GM21390 (cell line): ENCODE measurements around the gene UBXN11.

ENCODE experiments used
- ATAC-seq: cut with Tn5 transposase; IDR thresholded peaks from one replicate; pipeline ENCODE4 v1.9.1; 2021; ENCODE audit not compliant: unreplicated experiment

UBXN11 gene

DNA sequence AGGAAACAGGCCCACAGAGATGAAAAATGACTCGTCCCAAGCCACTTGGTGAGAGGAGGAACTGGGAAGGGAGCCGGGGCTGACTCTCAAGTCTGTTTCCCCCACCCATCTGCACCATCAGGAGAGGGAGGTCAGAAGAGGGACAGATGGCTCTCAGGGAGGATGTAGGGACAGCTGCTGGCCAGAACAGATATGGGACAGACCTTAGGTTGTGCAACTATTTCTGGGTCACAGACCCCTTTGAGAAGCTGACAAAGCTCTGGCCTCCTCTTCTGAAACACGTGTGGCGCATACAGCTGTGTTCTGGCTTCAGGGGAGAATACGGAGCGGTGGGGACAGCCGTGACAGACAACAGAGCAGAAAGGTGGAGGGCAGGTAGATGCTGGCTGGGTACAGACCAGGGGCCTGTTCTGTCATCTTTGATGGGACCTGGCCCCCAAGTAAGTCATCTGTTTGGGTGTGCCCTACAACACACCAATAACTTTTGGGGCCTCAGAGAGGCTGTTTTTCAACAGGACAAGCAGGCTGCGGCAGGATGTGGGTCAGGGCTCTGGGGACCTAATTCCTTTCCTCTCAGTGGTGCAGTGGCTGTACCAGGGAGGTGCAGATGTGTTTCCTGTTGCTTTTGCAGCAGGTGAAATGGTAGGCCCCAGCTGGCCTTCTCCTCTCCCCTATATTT lies 19.3 kb downstream of the UBXN11 start:
- peak; percentile 41 for ATAC-seq

GRCh38 chr1:26286064-26286416 lies 20.4 kb downstream of the UBXN11 start:
- no peak for ATAC-seq

DNA sequence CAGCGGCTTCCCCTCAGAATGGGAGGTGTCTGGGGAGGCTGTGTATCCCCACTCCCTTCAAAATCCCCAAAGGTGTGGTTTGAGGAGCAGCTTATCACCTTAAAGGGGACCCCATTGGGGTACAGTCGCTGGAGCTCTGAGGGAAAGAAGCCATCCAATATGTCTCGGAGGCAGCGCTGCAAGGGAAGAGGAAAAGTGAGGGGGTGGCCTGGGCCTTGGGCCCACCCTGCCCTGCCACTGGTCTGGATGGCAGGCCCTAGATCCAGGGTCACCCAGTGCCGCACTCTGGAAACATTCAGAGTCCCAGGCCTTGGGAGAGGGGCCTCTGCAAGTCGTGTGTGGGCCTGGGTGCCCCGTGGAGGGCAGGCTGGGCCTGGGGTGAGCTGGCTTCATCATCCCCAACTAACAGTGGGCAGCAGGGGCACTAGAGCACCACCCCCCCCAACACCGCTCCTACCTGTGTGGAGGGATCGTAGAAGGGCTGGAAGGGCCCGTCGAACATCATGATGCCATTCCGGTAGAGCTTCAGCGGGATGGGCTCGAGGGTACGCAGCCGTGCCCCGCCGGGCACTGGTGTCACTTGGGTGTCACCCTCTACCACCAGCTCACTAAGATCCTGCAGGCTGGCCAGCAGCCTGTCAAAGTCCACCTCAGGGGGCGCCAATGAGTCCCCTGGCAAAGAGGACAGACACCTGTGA lies 20.9 kb downstream of the UBXN11 start:
- ATAC-seq: no peak

DNA sequence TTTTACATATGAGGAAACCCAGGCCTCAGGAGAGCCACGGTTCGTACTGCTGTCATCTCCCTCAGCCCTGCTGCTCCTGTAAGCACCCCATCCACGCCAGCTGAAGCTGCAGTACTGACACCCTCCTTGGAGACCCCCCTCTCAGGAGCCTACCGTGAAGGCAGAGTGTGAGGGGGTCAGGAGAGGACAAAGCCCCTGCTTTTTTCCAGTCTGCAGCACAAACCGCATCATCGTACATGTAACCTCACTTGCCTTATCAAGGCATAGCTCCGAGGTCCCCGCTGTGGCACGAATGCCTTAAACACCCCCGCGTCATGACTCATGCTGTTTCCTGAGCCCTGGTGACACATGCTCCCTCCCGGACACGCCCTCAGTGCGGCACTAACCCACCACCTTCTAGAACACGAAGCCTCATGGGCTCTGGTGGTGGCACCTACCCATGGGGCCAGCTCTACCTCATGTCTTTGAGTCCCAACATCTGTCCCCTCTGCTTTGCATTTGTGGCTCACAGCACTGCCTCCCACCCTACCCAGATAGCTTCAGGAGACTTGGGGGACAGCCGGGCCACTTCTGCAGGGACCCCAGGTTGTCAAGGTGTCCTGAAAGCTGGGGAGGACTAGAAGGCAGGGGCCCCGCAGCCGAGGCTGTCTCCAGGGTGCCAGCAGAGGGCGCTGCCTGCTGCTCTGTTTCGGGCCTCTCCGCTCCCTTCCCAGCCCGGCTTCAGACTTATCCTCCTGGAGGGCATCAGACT lies 21.7 kb downstream of the UBXN11 start:
- ATAC-seq: no peak

- ATAC-seq: no peak
Measured at GRCh38 chr1:26283871-26284596, 22.4 kb downstream of the UBXN11 start.

- ATAC-seq: no peak
Measured at GRCh38 chr1:26283279-26283853, 23.1 kb downstream of the UBXN11 start.

GRCh38 chr1:26282401-26282918 lies 24.0 kb downstream of the UBXN11 start:
- ATAC-seq: no peak

DNA sequence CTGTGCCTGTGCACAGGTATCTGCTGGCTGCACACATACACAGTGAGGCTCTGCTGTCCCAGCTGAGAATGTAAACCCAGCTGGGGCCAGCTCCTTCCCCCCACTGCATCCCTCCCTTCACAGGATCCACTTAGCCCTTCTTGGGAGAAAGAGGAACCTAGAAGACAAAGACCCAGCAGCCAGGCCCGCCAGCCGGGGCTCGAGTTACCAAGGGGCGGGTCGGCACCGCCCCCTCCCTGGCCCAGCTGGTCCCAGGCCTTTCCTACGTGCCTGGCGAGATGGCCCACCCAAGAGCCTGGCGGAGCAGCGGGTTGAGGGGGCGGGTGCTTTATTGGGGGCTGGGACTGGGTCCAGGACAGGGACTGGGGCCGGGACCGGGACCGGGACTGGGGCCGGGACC lies 24.5 kb downstream of the UBXN11 start:
- ATAC-seq: no peak

DNA sequence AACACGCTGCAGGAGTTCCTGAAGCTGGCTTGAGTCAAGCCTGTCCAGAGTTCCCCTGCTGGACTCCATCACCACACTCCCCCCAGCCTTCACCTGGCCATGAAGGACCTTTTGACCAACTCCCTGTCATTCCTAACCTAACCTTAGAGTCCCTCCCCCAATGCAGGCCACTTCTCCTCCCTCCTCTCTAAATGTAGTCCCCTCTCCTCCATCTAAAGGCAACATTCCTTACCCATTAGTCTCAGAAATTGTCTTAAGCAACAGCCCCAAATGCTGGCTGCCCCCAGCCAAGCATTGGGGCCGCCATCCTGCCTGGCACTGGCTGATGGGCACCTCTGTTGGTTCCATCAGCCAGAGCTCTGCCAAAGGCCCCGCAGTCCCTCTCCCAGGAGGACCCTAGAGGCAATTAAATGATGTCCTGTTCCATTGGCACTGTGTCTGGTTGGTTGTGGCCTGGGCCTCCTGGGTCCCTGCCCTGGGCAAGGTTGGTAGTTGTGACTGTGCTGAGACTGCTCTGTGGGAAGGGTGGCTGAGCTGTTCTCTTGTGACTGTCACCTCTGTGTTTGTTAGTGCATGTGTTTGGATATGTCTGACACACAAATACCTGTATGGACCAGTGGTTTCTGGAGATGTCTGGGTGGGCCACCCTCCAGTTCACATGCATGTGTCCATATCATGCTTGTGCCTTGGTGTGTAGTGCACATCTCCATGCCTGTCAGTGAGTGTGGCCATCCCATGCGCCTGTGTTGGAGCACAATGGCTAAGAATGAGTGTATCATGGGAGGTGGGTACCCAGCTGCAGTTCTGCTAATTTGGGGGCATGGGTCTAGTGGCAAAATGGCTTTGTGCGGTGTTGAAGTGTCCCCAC lies 25.1 kb downstream of the UBXN11 start:
- no peak for ATAC-seq

DNA sequence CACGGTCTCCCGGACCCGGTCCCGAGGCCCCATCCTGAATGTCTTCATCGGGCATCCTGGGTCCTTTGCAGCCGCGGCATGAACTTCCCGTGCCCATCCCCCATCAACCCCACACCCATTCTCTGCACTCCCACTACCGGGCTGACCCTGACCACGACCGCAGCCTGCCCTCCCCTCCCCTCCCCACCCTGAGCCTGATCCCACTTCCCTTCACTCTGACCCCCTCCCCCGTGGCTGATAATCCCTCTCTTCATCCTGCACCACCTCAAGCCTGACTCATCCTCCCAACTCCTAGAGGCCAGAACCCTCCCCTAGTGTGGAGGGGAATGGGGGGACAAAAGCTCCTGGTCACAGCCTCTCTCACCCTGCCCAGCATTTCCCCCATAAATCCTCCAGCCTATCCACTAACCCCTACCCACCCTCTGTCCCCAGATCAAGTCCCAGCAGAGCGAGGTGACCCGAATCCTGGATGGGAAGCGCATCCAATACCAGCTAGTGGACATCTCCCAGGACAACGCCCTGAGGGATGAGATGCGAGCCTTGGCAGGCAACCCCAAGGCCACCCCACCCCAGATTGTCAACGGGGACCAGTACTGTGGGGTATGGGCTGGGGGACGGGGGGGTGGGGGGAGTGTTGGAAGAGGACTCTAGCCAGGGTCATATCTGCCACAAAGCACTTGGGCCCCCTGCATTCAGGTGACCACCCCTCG lies 25.9 kb downstream of the UBXN11 start:
- no peak for ATAC-seq

DNA sequence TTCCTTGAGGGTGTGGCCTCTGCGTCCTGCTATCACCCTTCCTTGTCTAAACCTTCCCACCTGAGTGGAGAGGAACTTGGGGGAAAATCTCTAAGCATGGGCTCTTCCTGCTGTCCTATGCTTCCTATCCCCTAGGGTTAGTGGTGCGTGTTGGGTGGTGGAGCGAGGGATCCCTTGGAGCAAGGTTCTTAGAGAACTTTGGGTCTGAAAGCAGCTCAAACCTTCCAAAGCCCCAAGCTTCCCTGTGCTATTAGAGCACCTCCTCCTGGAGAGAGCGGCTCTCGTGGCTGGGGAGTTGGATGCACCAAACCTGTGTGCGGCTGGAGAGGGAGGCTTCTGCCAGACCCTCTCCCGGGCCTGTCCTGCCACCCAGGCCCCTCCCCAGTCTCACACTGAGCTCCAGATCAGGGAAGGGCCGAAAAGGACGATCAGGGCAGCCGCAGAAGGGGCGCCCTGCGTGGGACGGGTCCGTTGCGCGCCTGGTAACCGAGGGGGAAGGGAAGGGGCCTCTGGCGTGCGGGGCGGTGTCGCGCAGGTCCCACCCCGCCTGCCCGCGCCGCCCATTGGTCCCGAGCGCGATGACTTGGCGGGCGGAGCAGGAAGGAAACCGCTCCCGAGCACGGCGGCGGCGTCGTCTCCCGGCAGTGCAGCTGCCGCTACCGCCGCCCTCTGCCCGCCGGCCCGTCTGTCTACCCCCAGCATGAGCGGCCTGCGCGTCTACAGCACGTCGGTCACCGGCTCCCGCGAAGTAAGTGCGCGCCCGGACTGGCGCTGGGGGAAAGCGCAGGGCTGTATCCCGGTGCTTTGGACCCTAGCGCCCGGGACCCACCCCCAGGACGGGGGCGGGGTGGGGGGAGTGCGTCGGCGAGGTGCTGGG lies 26.7 kb downstream of the UBXN11 start, which contains the start of gene SH3BGRL3:
SH3BGRL3 (plus strand) TSS at position 631 of the 877 bp plus-strand sequence; CDS start at position 701, 70 bp downstream.
- ATAC-seq: peak; percentile 57

DNA sequence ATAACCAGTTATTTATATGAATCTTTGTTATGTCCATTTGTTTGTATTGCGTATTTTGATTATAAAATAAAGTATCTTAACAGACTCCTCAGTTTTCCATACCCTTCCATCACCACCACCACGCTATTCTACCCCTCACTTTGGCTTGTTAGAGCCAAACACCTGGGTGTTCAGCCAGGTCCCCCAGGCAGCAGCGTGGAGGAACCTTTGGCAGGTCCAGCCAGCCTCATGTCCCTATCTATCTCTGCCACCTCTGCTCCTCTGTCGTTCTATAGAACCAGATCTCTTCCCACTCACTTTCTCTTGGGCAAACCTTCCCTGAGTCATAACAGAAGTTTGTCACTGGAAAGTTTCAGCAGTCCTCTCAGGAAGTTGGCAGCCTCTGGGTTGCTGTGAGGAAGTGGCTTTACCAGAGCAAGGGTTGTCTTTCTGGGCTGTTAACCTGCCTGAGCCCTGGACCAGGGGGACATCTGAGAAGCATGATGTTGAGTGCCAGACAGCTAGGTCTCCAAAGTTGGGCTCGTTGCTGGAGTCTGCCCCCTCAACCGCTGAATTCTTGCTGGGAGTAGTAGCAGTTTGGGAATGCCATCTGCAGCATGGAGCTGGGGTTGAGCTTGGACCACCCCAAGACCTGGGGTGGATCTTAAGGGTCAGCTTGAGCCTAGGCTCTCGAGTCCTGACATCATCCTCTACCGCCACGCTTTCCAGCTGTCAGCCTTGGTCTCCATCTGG lies 27.5 kb downstream of the UBXN11 start:
- no peak for ATAC-seq

GRCh38 chr1:26278303-26278702 lies 28.1 kb downstream of the UBXN11 start:
- ATAC-seq: no peak

GRCh38 chr1:26277719-26278118 lies 28.7 kb downstream of the UBXN11 start:
- ATAC-seq: no peak

DNA sequence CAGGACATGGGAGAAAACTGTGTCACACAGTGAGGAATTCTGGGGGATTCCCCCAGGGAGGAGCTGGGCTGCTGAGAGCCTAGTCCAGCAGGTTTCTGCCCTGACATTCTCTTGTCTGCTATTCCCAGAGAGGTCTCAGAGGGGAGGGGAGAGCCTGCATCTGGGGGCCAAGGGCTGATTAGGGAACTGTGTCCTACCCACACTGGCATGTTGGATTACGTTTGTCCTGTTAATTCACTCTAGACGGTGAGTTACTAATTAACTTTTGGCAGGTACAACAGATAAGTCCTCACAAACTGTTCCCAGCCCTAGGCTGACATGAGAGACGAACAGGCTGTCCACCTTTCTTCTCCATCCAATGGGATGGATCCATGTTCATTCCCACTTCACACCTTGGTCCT lies 29.2 kb downstream of the UBXN11 start:
- ATAC-seq: no peak

DNA sequence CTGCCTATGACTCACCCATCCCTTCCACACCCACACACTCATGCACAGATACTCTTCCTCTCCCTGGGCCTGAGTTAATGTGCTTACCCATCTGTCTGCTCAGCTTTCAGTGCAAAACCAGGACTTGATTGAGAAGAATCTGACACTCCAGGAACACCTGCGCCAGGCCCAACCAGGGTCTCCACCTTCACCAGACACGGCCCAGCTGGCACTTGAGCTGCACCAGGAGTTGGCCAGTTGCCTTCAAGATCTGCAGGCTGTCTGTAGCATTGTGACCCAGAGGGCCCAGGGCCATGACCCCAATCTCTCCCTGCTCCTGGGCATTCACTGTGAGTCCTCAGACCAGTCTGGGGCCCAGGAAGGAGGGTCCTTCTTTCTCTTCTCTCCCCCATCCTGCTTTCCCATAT lies 30.0 kb downstream of the UBXN11 start:
- ATAC-seq: no peak

DNA sequence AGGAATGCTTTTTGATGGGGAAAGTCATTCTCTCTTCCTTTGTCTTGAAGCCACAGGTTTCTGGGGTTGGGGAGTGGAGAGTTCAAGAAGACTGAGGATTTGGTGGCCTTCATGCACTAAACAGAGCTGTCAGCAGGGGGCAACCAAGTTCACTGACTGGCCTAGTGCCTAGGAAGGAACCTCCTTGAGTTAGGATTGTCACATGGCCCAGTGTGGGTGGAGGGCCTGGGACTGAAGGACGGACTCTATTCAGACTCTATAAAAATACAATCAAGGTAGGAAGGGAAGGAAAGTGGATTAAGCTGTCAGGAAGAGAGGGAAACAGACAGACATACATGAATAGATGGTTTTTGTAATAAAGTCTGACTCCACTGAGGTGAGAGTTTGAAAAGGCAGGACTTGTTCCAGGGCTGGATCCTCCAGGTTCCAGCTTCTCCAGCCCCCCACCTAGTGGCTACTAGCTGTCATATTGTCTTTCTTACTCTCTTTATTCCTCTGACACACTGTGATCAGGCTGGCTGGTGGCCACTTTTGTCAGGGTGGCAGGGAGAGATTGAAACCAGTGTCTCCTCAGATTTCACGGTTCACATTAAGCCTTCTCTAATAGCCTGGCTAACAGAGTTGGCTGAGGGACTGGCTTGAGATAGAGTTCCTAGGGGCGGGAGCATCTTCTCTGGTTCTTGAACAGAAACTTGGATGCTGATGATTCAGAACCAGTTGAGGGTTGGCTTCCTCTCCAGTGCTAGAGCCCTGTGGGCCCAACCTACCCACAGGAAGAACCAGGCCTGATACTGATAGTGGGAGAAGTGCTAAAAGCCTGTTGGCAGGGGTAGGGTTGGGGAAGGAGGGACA lies 30.6 kb downstream of the UBXN11 start:
- no peak for ATAC-seq
